Sigmoid colon (tissue), 7 donors: Measurements from ENCODE around the gene ULK3. TPM values are rescaled to one million over a fixed set of nuclear protein-coding genes. Genes with fewer than 3 reads are reported as not detected.

Experiments
- DNase-seq: peaks from one replicate; pipeline ENCODE4 v3.0.0-alpha.2; 2019
- H3K27ac ChIP-seq, 4 donors: fragments of 200-600 bp; sonication (generic); one replicate each; pipeline ENCODE4 v1.5.1; 2016 to 2019; ENCODE audit warnings: mild to moderate bottlenecking in 1 of 4
- H3K27me3 ChIP-seq, 3 donors: fragments of 200-600 bp; sonication (generic); one replicate each; pipeline ENCODE4 v1.5.1; 2019; ENCODE audit warnings: mild to moderate bottlenecking in 1 of 3
- H3K36me3 ChIP-seq, 4 donors: fragments of 200-600 bp; sonication (generic); one replicate each; pipeline ENCODE4 v1.5.1; 2016 to 2019
- H3K4me1 ChIP-seq, 4 donors: fragments of 200-600 bp; sonication (generic); one replicate each; pipeline ENCODE4 v1.5.1; 2017 to 2019
- H3K4me3 ChIP-seq, 4 donors: fragments of 200-600 bp; sonication (generic); one replicate each; pipeline ENCODE4 v1.5.1; 2017 to 2019; ENCODE audit warnings: mild to moderate bottlenecking in 2 of 4, moderate library complexity in 1 of 4
- H3K9me3 ChIP-seq, 4 donors: fragments of 200-600 bp in 3 of 4; sonication (generic) in 3 of 4; one replicate each; pipeline versions ENCODE4 v1.5.1 to v1.6.1; 2013 to 2019
- CTCF ChIP-seq, 4 experiments: fragments of 450-650 bp in 3 of 4; fragments of 200-600 bp in 1 of 4; IDR thresholded peaks; one replicate each; pipeline ENCODE4 v1.5.1; 2016 to 2019; ENCODE audit warnings: antibody characterized with exemption in 4 of 4, mild to moderate bottlenecking in 3 of 4, moderate library complexity in 2 of 4
- EP300 ChIP-seq, 4 donors: sonication (generic); formaldehyde crosslinking; IDR thresholded peaks; one replicate each; pipeline ENCODE4 v1.6.1; 2017; ENCODE audit warnings: antibody characterized with exemption in 4 of 4
- POLR2A ChIP-seq, 2 donors: fragments of 450-650 bp; IDR thresholded peaks; one replicate each; pipeline ENCODE4 v1.6.1; 2016; ENCODE audit warnings: antibody characterized with exemption in 2 of 2, mild to moderate bottlenecking in 2 of 2, moderate library complexity in 2 of 2
- POLR2AphosphoS5 ChIP-seq, 4 donors: sonication (generic); formaldehyde crosslinking; IDR thresholded peaks; one replicate each; pipeline ENCODE4 v1.6.1; 2017; ENCODE audit warnings: antibody characterized with exemption in 4 of 4
- WGBS, 2 donors: extraction: QIAGEN DNeasy Blood & Tissue Kit; methylation state at CpG; one replicate each; pipeline ENCODE4 v1.1.7; 2013; 5-methylcytosine and 5-hydroxymethylcytosine counted together
- intact Hi-C: fragments of 100-400 bp; cut with DNase I; formaldehyde crosslinking; loops from one replicate; pipeline ENCODE4 v1.15.1; 2023
- polyA plus RNA-seq, 3 donors: library from polyadenylated mRNA; stranded (reverse); fragments of 200-250 nt; gene quantifications; one replicate each; pipeline ENCODE4 v1.2.3, GENCODE V29; 2013
- total RNA-seq, 4 donors: library from RNA; depleted of rRNA; stranded (reverse); fragments of >200 nt; gene quantifications; one replicate each; pipeline ENCODE4 v1.1.0, GENCODE V29; 2016
- donor health status: healthy with polysubstance abuse.
- donor health status: Bipolar disorder and iron deficiency.
- donor health status: healthy.

ULK3 gene
- total and polyA plus RNA-seq, 7 donors: 21.1 to 48.6 (median 46.8) TPM

GRCh38 chr15:74794970-74795349 is 48.0 kb downstream of the ULK3 start:
- WGBS, 2 donors: 89 to 94% methylated on average over 9 of the region's 9 CpGs
- no peak overlapping the region for H3K27ac ChIP-seq

GRCh38 chr15:74794248-74794969 is 48.5 kb downstream of the ULK3 start:
- peaks cover 0 to 32% (median 28%) of the 10 kb centered on the region in 4 donors for H3K4me1 ChIP-seq
- 86 to 90% methylated on average over 7 of the region's 9 CpGs for WGBS, 2 donors

More at GRCh38 chr15:74794970-74795349, 48.0 kb downstream of the ULK3 start:
- TF ChIP-seq EP300 (IDR thresholded peaks at IDR 0.05) (no peak), POLR2A (IDR thresholded peaks at IDR 0.05) (no peak), CTCF (IDR thresholded peaks at IDR 0.05) (no peak)
- Histone ChIP-seq H3K9me3 (no peaks in the 10 kb centered on the region), H3K4me1 (peaks cover 0 to 31% (median 25%) of the 10 kb centered on the region in 4 donors), H3K27me3 (no peaks in the 10 kb centered on the region), H3K36me3 (peaks cover 0 to 12% (median 0%) of the 10 kb centered on the region in 4 donors), H3K4me3 (no peak overlapping the region)
- intact Hi-C loops: no loop called here
- DNase-seq: no peak

GRCh38 chr15:74793135-74794028 is 49.6 kb downstream of the ULK3 start:
- Histone ChIP-seq H3K9me3 (no peaks in the 10 kb centered on the region), H3K36me3 (peaks cover 0 to 2% (median 0%) of the 10 kb centered on the region in 4 donors), H3K27me3 (no peaks in the 10 kb centered on the region), H3K4me1 (peaks cover 0 to 43% (median 38%) of the 10 kb centered on the region in 4 donors), H3K4me3 (no peak overlapping the region), H3K27ac (no peak overlapping the region)
- intact Hi-C loops: no loop called here
- peak; percentile 59 for DNase-seq
- no peak for TF ChIP-seq CTCF (IDR thresholded peaks at IDR 0.05)
- no peak for TF ChIP-seq POLR2A (IDR thresholded peaks at IDR 0.05)
- no peak for TF ChIP-seq EP300 (IDR thresholded peaks at IDR 0.05)
- WGBS, 2 donors: 63 to 73% methylated on average over 12 of the region's 12 CpGs

More at GRCh38 chr15:74794248-74794969, 48.5 kb downstream of the ULK3 start:
- Histone ChIP-seq H3K27ac (no peak overlapping the region), H3K9me3 (no peaks in the 10 kb centered on the region), H3K27me3 (no peaks in the 10 kb centered on the region), H3K36me3 (peaks cover 0 to 9% (median 0%) of the 10 kb centered on the region in 4 donors), H3K4me3 (no peak overlapping the region)
- TF ChIP-seq POLR2AphosphoS5 (IDR thresholded peaks at IDR 0.05) (no peak), CTCF (IDR thresholded peaks at IDR 0.05) (no peak), EP300 (IDR thresholded peaks at IDR 0.05) (no peak), POLR2A (IDR thresholded peaks at IDR 0.05) (no peak)
- peak; percentile 53 for DNase-seq
- intact Hi-C loops: no loop called here

GRCh38 chr15:74792227-74793016 is 50.5 kb downstream of the ULK3 start:
- Histone ChIP-seq H3K4me1 (peaks cover 0 to 50% (median 46%) of the 10 kb centered on the region in 4 donors), H3K27ac (no peak overlapping the region), H3K9me3 (no peaks in the 10 kb centered on the region), H3K27me3 (no peaks in the 10 kb centered on the region), H3K4me3 (no peak overlapping the region), H3K36me3 (no peaks in the 10 kb centered on the region)
- DNase-seq: peak; percentile 62
- intact Hi-C loops: no loop called here
- 67 to 76% methylated on average over 12 of the region's 12 CpGs for WGBS, 2 donors
- TF ChIP-seq POLR2A (IDR thresholded peaks at IDR 0.05) (no peak), POLR2AphosphoS5 (IDR thresholded peaks at IDR 0.05) (no peak), CTCF (IDR thresholded peaks at IDR 0.05) (no peak), EP300 (IDR thresholded peaks at IDR 0.05) (no peak)
